ENCODE measurements around the gene USF1.
"Not testable (repeated sequence)": the region's sequence is repeated elsewhere in the genome, so short reads cannot be mapped to it uniquely, and the experiment has no call there.

The USF1 gene

GRCh38 chr1:161017756-161018630 lies 27.8 kb downstream of the USF1 start:
- Histone ChIP-seq H3K4me1 (ENCODE audit: insufficient read depth, low read length, poor library complexity, severe bottlenecking) (peaks cover 51% of the 10 kb centered on the region), H3K9me2 (replicated peaks; ENCODE audit: low read depth, low read length) (no peaks in the 10 kb centered on the region), H3K4me3 (ENCODE audit: low read length, poor library complexity, severe bottlenecking) (peak overlapping the region; percentile 3), H3K79me2 (ENCODE audit: insufficient read depth, low read length) (peaks cover 29% of the 10 kb centered on the region; the same call in 1 of the 2 replicates), H3K36me3 (ENCODE audit: insufficient read depth, low read length) (no peaks in the 10 kb centered on the region), H3K9me3 (ENCODE audit: insufficient read depth, low read depth, low read length) (no peaks in the 10 kb centered on the region), H3K9ac (ENCODE audit: low read depth, low read length, poor library complexity, severe bottlenecking) (no peak overlapping the region), H2AFZ (ENCODE audit: low read length) (no peak overlapping the region), H3K27me3 (ENCODE audit: insufficient read depth, low read length, poor library complexity, severe bottlenecking) (no peaks in the 10 kb centered on the region), H3K4me2 (ENCODE audit: low read depth, low read length, poor library complexity, severe bottlenecking) (peak overlapping the region; percentile 89), H3F3A (ENCODE audit: low read depth) (peaks cover 15% of the 10 kb centered on the region), H4K20me1 (ENCODE audit: insufficient read depth, low read length, poor library complexity, severe bottlenecking) (peaks cover 4% of the 10 kb centered on the region)
- TF ChIP-seq EZH2phosphoT487 (IDR thresholded peaks at IDR 0.05; ENCODE audit: borderline replicate concordance): no peak

- Histone ChIP-seq H3F3A (ENCODE audit: low read depth) (peaks cover 18% of the 10 kb centered on the region), H3K4me1 (ENCODE audit: insufficient read depth, low read length, poor library complexity, severe bottlenecking) (peaks cover 57% of the 10 kb centered on the region), H3K79me2 (ENCODE audit: insufficient read depth, low read length) (peaks cover 30% of the 10 kb centered on the region; the same call in 1 of the 2 replicates)
- H4K20me1 ChIP-seq (ENCODE audit: insufficient read depth, low read length, poor library complexity, severe bottlenecking); H3K36me3 ChIP-seq (ENCODE audit: insufficient read depth, low read length); H3K9me2 ChIP-seq (replicated peaks; ENCODE audit: low read depth, low read length); H3K4me3 ChIP-seq (ENCODE audit: low read length, poor library complexity, severe bottlenecking); H2AFZ ChIP-seq (ENCODE audit: low read length); H3K4me2 ChIP-seq (ENCODE audit: low read depth, low read length, poor library complexity, severe bottlenecking); H3K9me3 ChIP-seq (ENCODE audit: insufficient read depth, low read depth, low read length); H3K27me3 ChIP-seq (ENCODE audit: insufficient read depth, low read length, poor library complexity, severe bottlenecking); H3K9ac ChIP-seq (ENCODE audit: low read depth, low read length, poor library complexity, severe bottlenecking): not testable (repeated sequence)
Observed at GRCh38 chr1:161017181-161017580, 28.6 kb downstream of the USF1 start.

DNA sequence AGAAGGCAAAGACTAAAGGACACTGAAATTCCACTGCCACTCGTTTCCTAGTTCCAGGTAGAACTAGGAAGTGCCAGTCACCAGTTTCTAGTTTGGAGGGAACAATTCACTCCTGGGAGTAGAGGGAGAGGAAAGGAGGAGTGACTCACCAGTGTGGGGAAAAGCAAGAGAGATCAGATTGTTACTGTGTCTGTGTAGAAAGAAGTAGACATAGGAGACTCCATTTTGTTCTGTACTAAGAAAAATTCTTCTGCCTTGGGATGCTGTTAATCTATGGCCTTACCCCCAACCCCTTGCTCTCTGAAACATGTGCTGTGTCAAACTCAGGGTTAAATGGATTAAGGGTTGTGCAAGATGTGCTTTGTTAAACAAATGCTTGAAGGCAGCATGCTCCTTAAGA lies 29.1 kb downstream of the USF1 start:
- H3K9me3 ChIP-seq (ENCODE audit: insufficient read depth, low read depth, low read length); H4K20me1 ChIP-seq (ENCODE audit: insufficient read depth, low read length, poor library complexity, severe bottlenecking); H2AFZ ChIP-seq (ENCODE audit: low read length); H3K9me2 ChIP-seq (replicated peaks; ENCODE audit: low read depth, low read length); H3K27me3 ChIP-seq (ENCODE audit: insufficient read depth, low read length, poor library complexity, severe bottlenecking); H3K9ac ChIP-seq (ENCODE audit: low read depth, low read length, poor library complexity, severe bottlenecking); H3K36me3 ChIP-seq (ENCODE audit: insufficient read depth, low read length); H3K4me3 ChIP-seq (ENCODE audit: low read length, poor library complexity, severe bottlenecking); H3K4me2 ChIP-seq (ENCODE audit: low read depth, low read length, poor library complexity, severe bottlenecking): not testable (repeated sequence)
- Histone ChIP-seq H3K79me2 (ENCODE audit: insufficient read depth, low read length) (peaks cover 35% of the 10 kb centered on the region), H3K4me1 (ENCODE audit: insufficient read depth, low read length, poor library complexity, severe bottlenecking) (peaks cover 56% of the 10 kb centered on the region), H3F3A (ENCODE audit: low read depth) (peaks cover 16% of the 10 kb centered on the region)

DNA sequence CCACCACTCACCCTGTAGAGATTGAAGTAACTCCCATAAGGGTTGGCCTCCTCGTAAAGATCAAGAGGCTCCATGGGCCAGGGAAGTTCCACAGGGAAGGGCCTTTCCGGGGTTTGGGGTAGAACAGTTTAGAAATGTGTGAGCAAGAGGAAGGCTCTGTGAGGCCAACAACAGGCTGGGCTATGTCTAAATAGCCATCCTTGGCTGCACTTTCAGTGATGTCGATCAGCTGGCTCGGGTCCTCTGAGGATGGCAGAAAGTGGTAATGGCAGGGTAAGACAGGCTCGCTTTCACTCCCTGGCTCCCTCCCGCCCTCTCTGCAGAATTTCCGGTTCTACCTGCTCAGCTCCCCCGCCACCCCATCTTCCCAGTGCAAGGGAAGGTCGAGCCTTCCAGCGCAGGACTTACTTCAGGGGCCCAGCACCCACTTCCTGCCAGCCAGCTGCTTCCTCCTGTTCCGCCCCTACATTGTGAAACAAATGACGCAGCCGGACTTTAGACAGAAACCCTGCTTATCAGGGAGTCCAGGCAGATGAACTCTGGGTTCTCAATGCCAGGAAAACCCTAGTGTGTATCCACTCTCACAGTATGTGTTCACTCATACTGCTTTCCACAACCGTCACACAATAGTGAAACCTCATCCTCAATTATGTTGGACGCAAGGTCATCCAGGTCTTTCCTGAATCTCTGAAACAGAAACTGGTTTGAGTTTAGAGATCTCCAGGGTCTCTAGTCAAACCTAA lies 32.1 kb downstream of the USF1 start:
- H2AFZ ChIP-seq (ENCODE audit: low read length): peak overlapping the region; percentile 47; the same call in 1 of the 2 replicates
- peak overlapping the region; percentile 96 for H3K4me2 ChIP-seq (ENCODE audit: low read depth, low read length, poor library complexity, severe bottlenecking)
- H3F3A ChIP-seq (ENCODE audit: low read depth): peaks cover 16% of the 10 kb centered on the region
- H3K36me3 ChIP-seq (ENCODE audit: insufficient read depth, low read length): no peaks in the 10 kb centered on the region
- TF ChIP-seq, protein P1, sequence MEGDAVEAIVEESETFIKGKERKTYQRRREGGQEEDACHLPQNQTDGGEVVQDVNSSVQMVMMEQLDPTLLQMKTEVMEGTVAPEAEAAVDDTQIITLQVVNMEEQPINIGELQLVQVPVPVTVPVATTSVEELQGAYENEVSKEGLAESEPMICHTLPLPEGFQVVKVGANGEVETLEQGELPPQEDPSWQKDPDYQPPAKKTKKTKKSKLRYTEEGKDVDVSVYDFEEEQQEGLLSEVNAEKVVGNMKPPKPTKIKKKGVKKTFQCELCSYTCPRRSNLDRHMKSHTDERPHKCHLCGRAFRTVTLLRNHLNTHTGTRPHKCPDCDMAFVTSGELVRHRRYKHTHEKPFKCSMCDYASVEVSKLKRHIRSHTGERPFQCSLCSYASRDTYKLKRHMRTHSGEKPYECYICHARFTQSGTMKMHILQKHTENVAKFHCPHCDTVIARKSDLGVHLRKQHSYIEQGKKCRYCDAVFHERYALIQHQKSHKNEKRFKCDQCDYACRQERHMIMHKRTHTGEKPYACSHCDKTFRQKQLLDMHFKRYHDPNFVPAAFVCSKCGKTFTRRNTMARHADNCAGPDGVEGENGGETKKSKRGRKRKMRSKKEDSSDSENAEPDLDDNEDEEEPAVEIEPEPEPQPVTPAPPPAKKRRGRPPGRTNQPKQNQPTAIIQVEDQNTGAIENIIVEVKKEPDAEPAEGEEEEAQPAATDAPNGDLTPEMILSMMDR (conservative IDR thresholded peaks at IDR 0.05; ENCODE audit: low read length): no peak
- TF ChIP-seq EZH2phosphoT487 (IDR thresholded peaks at IDR 0.05; ENCODE audit: borderline replicate concordance): no peak
- no peaks in the 10 kb centered on the region for H3K27me3 ChIP-seq (ENCODE audit: insufficient read depth, low read length, poor library complexity, severe bottlenecking)
- peak overlapping the region; percentile 82 for H3K9ac ChIP-seq (ENCODE audit: low read depth, low read length, poor library complexity, severe bottlenecking)
- H3K9me2 ChIP-seq (replicated peaks; ENCODE audit: low read depth, low read length): no peaks in the 10 kb centered on the region
- peak overlapping the region; percentile 87 for H3K4me3 ChIP-seq (ENCODE audit: low read length, poor library complexity, severe bottlenecking)
- peaks cover 39% of the 10 kb centered on the region for H3K79me2 ChIP-seq (ENCODE audit: insufficient read depth, low read length)
- peaks cover 36% of the 10 kb centered on the region for H3K4me1 ChIP-seq (ENCODE audit: insufficient read depth, low read length, poor library complexity, severe bottlenecking)
- no peaks in the 10 kb centered on the region for H4K20me1 ChIP-seq (ENCODE audit: insufficient read depth, low read length, poor library complexity, severe bottlenecking)
- no peaks in the 10 kb centered on the region for H3K9me3 ChIP-seq (ENCODE audit: insufficient read depth, low read depth, low read length)

Measured in Loucy (cell line).